ENCODE measurements around the gene COL6A2. TPM values are rescaled to one million over a fixed set of nuclear protein-coding genes. Genes with fewer than 3 reads are reported as not detected.
A peak's percentile ranks its signal among the peaks of the same experiment; 100 is the strongest.

The COL6A2 gene
- total and polyA plus RNA-seq, 2 of the 4 experiments (the other 2 are of a cell fraction) = 208 to 1,065 TPM

- H3K79me1 ChIP-seq (ENCODE audit: low read depth in 1 of 2, low read length in 2 of 2) = peaks cover 0 to 12% of the 10 kb centered on the region in 2 experiments; a peak in 2 of 4 replicates
- no peak overlapping the region for H3K27ac ChIP-seq (ENCODE audit: insufficient read depth, low read length)
- no peak overlapping the region for H4K91ac ChIP-seq (ENCODE audit: insufficient read depth, low read depth, low read length)
- no peak overlapping the region for H3K4me3 ChIP-seq (ENCODE audit: insufficient read depth, low read depth, low read length)
- H2BK120ac ChIP-seq (ENCODE audit: low read depth, low read length) = no peak overlapping the region
- no peak overlapping the region for H2BK20ac ChIP-seq (ENCODE audit: low read depth, low read length)
- intact Hi-C loops (cut with micrococcal nuclease) (no loop called here), dilution Hi-C loops (cut with HindIII; ENCODE audit: low sequenced_read_pairs, unreplicated experiment) (no loop called here), in situ Hi-C loops (cut with MboI; ENCODE audit: low sequenced_read_pairs) (no loop called here)
- no peaks in the 10 kb centered on the region for H4K20me1 ChIP-seq (ENCODE audit: insufficient read depth, low read length)
- no peak overlapping the region for H2AFZ ChIP-seq (replicated peaks; ENCODE audit: low read length, poor library complexity)
- no peaks in the 10 kb centered on the region for H3K27me3 ChIP-seq (ENCODE audit: control insufficient read depth, insufficient read depth, low read length)
- TF ChIP-seq MAFK (IDR thresholded peaks at IDR 0.05; ENCODE audit: low read depth, low read length) (no peak), BHLHE40 (IDR thresholded peaks at IDR 0.05; ENCODE audit: low read depth, low read length) (no peak), NFE2L2 (IDR thresholded peaks at IDR 0.05; ENCODE audit: low read depth, low read length) (no peak), MAZ (IDR thresholded peaks at IDR 0.05; ENCODE audit: borderline replicate concordance, low read depth, low read length) (no peak), MXI1 (IDR thresholded peaks at IDR 0.05; ENCODE audit: borderline replicate concordance, low read depth, low read length) (no peak), SMC3 (IDR thresholded peaks at IDR 0.05; ENCODE audit: low read depth, low read length) (no peak)
- H2BK15ac ChIP-seq (ENCODE audit: low read depth, low read length) = no peak overlapping the region
- peak overlapping the region; percentile 86; the same call in 1 of the 2 replicates for H2AK5ac ChIP-seq (ENCODE audit: low read depth, low read length)
- no peak overlapping the region for H3K4me2 ChIP-seq (ENCODE audit: low read depth, low read length)
- H3K18ac ChIP-seq (ENCODE audit: low read depth, low read length) = no peak overlapping the region
- no TSS peak for BruUV-seq (replicated peaks)
- no peak overlapping the region for H2AK9ac ChIP-seq (replicated peaks; ENCODE audit: low read depth, low read length, poor library complexity)
- ChIA-PET POLR2A (ENCODE audit: unreplicated experiment) (no interaction called here), CTCF (no interaction called here)
- no peak overlapping the region for H3K14ac ChIP-seq (replicated peaks; ENCODE audit: low read depth, low read length)
- peaks cover 20% of the 10 kb centered on the region for H3K9me1 ChIP-seq (ENCODE audit: insufficient read depth, low read length)
- peaks cover 29% of the 10 kb centered on the region for H3K4me1 ChIP-seq (ENCODE audit: control insufficient read depth, insufficient read depth, low read length)
- no peak overlapping the region for H3K56ac ChIP-seq (ENCODE audit: extremely low read depth, insufficient read depth, low read length)
- DNase-seq (no peak), ATAC-seq (ENCODE audit: low read depth) (no peak)
- H3K36me3 ChIP-seq (ENCODE audit: control insufficient read depth, insufficient read depth, low read length) = no peaks in the 10 kb centered on the region
- no peak overlapping the region for H3K9ac ChIP-seq (ENCODE audit: low read depth, low read length)
- peaks cover 3% of the 10 kb centered on the region for H3K9me3 ChIP-seq (ENCODE audit: control insufficient read depth, insufficient read depth, low read length)
- H3K23ac ChIP-seq (ENCODE audit: low read depth, low read length) = no peak overlapping the region
- H2BK5ac ChIP-seq (ENCODE audit: low read depth, low read length, poor library complexity, severe bottlenecking) = no peak overlapping the region
- no peak overlapping the region for H4K8ac ChIP-seq (ENCODE audit: low read depth in 2 of 2, low read length in 2 of 2)
- H4K5ac ChIP-seq (ENCODE audit: low read depth, low read length) = no peak overlapping the region
- H3K4ac ChIP-seq (ENCODE audit: low read depth, low read length) = no peak overlapping the region
- 91% methylated on average over 16 of the region's 21 CpGs; no CpG with 5 or more reads in 1 of the 2 experiments for WGBS, 2 experiments (ENCODE audit: extremely low coverage in 2 of 2, insufficient read length in 1 of 2)
Measured at GRCh38 chr21:46069719-46070279, 28.1 kb upstream of the COL6A2 start.
